ENCODE results near the gene TRIM24. TPM values are rescaled to one million over a fixed set of nuclear protein-coding genes. Genes with fewer than 3 reads are reported as not detected.

The TRIM24 gene
- polyA plus RNA-seq, 3 donors = 3.5 to 8.9 (median 6.0) TPM

DNA sequence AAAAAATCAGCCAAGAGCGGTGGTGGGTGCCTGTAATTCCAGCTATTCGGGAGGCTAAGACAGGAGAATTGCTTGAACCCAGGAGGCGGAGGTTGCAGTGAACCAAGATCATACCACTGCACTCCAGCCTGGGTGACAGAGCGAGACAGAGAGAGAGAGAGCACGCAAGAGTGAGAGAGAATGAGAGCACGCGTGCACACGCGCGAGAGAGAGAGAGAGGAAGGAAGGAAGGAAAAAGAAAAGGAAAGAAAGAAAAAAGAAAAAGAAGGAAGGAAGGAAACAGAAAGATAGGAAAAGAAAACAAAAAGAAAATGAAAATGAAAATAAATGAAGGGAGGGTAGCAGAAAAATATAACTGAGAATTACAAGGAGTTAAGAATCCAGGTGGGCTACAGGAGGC lies 158.4 kb downstream of the TRIM24 start:
- Mint-ChIP-seq H3K27ac (peak overlapping the region in 1 of 7 donors; percentile 14), H3K4me3 (peak overlapping the region in 1 of 2 donors; percentile 31), H3K36me3 (no peaks in the 10 kb centered on the region), H3K4me1 (no peaks in the 10 kb centered on the region), H3K9me3 (peaks cover 0 to 2% (median 0%) of the 10 kb centered on the region in 7 donors), H3K27me3 (ENCODE audit: low read depth in 3 of 3) (peaks cover 0 to 4% (median 2%) of the 10 kb centered on the region in 3 donors)
- H3K27ac ChIP-seq (ENCODE audit: low read depth in 1 of 2, low read length in 2 of 2) = no peak overlapping the region
- H3K4me1 ChIP-seq (ENCODE audit: control insufficient read depth in 1 of 2, insufficient read depth in 2 of 2, low read length in 2 of 2) = no peaks in the 10 kb centered on the region
- intact Hi-C loops (cut with micrococcal nuclease) = no loop called here
- H2AFZ ChIP-seq (ENCODE audit: insufficient read depth, low read depth, low read length, poor library complexity, severe bottlenecking) = no peak overlapping the region
- no peak overlapping the region for H3K9ac ChIP-seq (ENCODE audit: insufficient read depth, low read length, poor library complexity, severe bottlenecking)
- H3K9me3 ChIP-seq (replicated peaks in 1 of 2; ENCODE audit: control insufficient read depth in 1 of 2, insufficient read depth in 1 of 2, low read length in 2 of 2) = no peaks in the 10 kb centered on the region
- no peak for TF ChIP-seq CTCF (IDR thresholded peaks at IDR 0.05)
- H3K79me2 ChIP-seq (ENCODE audit: insufficient read depth, low read length) = no peaks in the 10 kb centered on the region
- H3K4me2 ChIP-seq (replicated peaks; ENCODE audit: extremely low read depth, low read length, poor library complexity, severe bottlenecking) = no peak overlapping the region
- H4K20me1 ChIP-seq (ENCODE audit: insufficient read depth, low read length) = no peaks in the 10 kb centered on the region
- H3K36me3 ChIP-seq (replicated peaks in 1 of 2; ENCODE audit: control insufficient read depth in 1 of 2, insufficient read depth in 2 of 2, low read length in 2 of 2) = no peaks in the 10 kb centered on the region
- no peak for DNase-seq
- 98% methylated on average over 8 of the region's 10 CpGs for WGBS (ENCODE audit: insufficient coverage)
- H3K4me3 ChIP-seq (replicated peaks in 1 of 3; ENCODE audit: low read depth in 2 of 3, low read length in 3 of 3) = no peak overlapping the region
- no peaks in the 10 kb centered on the region for H3K27me3 ChIP-seq (ENCODE audit: control insufficient read depth in 2 of 2, insufficient read depth in 2 of 2, low read length in 2 of 2)

DNA sequence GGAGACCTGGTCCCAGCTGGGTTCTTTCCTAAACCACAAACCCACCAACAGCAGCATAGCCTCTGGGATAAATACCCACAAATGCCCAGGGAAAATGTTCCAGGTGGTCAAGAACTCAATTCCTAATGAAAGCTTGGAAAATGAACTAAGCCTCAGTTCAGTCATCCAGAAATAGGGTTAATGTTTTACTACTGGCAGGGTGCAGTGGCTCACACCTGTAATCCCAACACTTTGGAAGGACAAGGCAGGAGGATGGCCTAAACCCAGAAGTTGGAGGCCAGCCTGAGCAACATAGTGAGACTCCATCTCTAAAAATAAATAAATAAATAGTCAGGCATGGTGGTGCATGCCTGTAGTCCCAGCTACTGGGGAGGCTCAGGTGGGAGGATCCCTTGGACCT lies 158.9 kb downstream of the TRIM24 start:
- Histone ChIP-seq H4K20me1 (ENCODE audit: insufficient read depth, low read length) (no peaks in the 10 kb centered on the region), H2AFZ (ENCODE audit: insufficient read depth, low read depth, low read length, poor library complexity, severe bottlenecking) (no peak overlapping the region), H3K27ac (ENCODE audit: low read depth in 1 of 2, low read length in 2 of 2) (no peak overlapping the region), H3K36me3 (replicated peaks in 1 of 2; ENCODE audit: control insufficient read depth in 1 of 2, insufficient read depth in 2 of 2, low read length in 2 of 2) (no peaks in the 10 kb centered on the region), H3K9ac (ENCODE audit: insufficient read depth, low read length, poor library complexity, severe bottlenecking) (no peak overlapping the region), H3K4me1 (ENCODE audit: control insufficient read depth in 1 of 2, insufficient read depth in 2 of 2, low read length in 2 of 2) (no peaks in the 10 kb centered on the region), H3K9me3 (replicated peaks in 1 of 2; ENCODE audit: control insufficient read depth in 1 of 2, insufficient read depth in 1 of 2, low read length in 2 of 2) (no peaks in the 10 kb centered on the region), H3K27me3 (ENCODE audit: control insufficient read depth in 2 of 2, insufficient read depth in 2 of 2, low read length in 2 of 2) (no peaks in the 10 kb centered on the region), H3K79me2 (ENCODE audit: insufficient read depth, low read length) (no peaks in the 10 kb centered on the region), H3K4me2 (replicated peaks; ENCODE audit: extremely low read depth, low read length, poor library complexity, severe bottlenecking) (no peak overlapping the region), H3K4me3 (replicated peaks in 1 of 3; ENCODE audit: low read depth in 2 of 3, low read length in 3 of 3) (no peak overlapping the region)
- intact Hi-C loops (cut with micrococcal nuclease) = no loop called here
- no peak overlapping the region for H3K4me3 Mint-ChIP-seq
- no peaks in the 10 kb centered on the region for H3K4me1 Mint-ChIP-seq
- no peak overlapping the region for H3K27ac Mint-ChIP-seq
- peaks cover 0 to 2% (median 0%) of the 10 kb centered on the region in 7 donors for H3K9me3 Mint-ChIP-seq
- no peak for DNase-seq
- H3K36me3 Mint-ChIP-seq = no peaks in the 10 kb centered on the region
- peaks cover 0 to 4% (median 2%) of the 10 kb centered on the region in 3 donors for H3K27me3 Mint-ChIP-seq (ENCODE audit: low read depth in 3 of 3)
- no peak for TF ChIP-seq CTCF (IDR thresholded peaks at IDR 0.05)

Data from CD14-positive monocyte (primary cell).